Activated naive CD4-positive, alpha-beta T cell treated with anti-CD3 and anti-CD28 coated beads, Interleukin-2, amount 10 ng/mL, durations not matched to agents 7 days and 5 days (primary cell): ENCODE data around the gene NAA80.

Experiments used
- CTCF ChIA-PET: fragments of 350-600 bp; sonication (Branson Sonifier 250); formaldehyde crosslinking; loops from one replicate; lab custom pipeline; 2021; ENCODE audit warnings: antibody characterized with exemption; lab: Charles Lee
- DNase-seq: peaks from one replicate; pipeline ENCODE4 v3.0.0-alpha.2; 2020
- H3K27ac Mint-ChIP-seq: one replicate; pipeline ENCODE4 v1.8.0; 2021; ENCODE audit warnings: mild to moderate bottlenecking, moderate library complexity, mixed read lengths
- H3K27me3 Mint-ChIP-seq: one replicate; pipeline ENCODE4 v1.8.0; 2021; ENCODE audit warnings: mild to moderate bottlenecking, mixed read lengths
- H3K36me3 Mint-ChIP-seq: one replicate; pipeline ENCODE4 v1.8.0; 2021; ENCODE audit warnings: mixed read lengths
- H3K4me1 Mint-ChIP-seq: one replicate; pipeline ENCODE4 v1.8.0; 2021; ENCODE audit warnings: mixed read lengths
- H3K4me3 Mint-ChIP-seq: one replicate; pipeline ENCODE4 v1.8.0; 2021; ENCODE audit warnings: mild to moderate bottlenecking, moderate library complexity, mixed read lengths
- H3K9me3 Mint-ChIP-seq: one replicate; pipeline ENCODE4 v1.8.0; 2021; ENCODE audit warnings: mixed read lengths

Gene NAA80

GRCh38 chr3:50337175-50337861 lies 38.1 kb upstream of the NAA80 start:
- Mint-ChIP-seq H3K27me3 (no peaks in the 10 kb centered on the region), H3K9me3 (no peaks in the 10 kb centered on the region), H3K36me3 (peaks cover 56% of the 10 kb centered on the region), H3K4me3 (peak overlapping the region; percentile 80), H3K4me1 (peaks cover 66% of the 10 kb centered on the region), H3K27ac (peak overlapping the region; percentile 97)
- peak; percentile 98 for DNase-seq
- CTCF ChIA-PET = interaction anchor here (0.7 to 5.0 kb wide), 7 partner anchors 11 to 235 kb away, joined by 3 to 40 read pairs (median 5); partner anchors contain the start of genes CYB561D2, HYAL2 and NPRL2

- Mint-ChIP-seq H3K27ac (peak overlapping the region; percentile 97), H3K9me3 (no peaks in the 10 kb centered on the region), H3K36me3 (peaks cover 61% of the 10 kb centered on the region), H3K4me1 (peaks cover 65% of the 10 kb centered on the region), H3K27me3 (no peaks in the 10 kb centered on the region), H3K4me3 (peak overlapping the region; percentile 80)
- CTCF ChIA-PET = interaction anchor here (0.7 to 5.0 kb wide), 8 partner anchors 10 to 235 kb away, joined by 3 to 40 read pairs (median 4); partner anchors contain the start of genes CYB561D2, HYAL2 and NPRL2
- no peak for DNase-seq
These were observed 37.4 kb upstream of the NAA80 start for GRCh38 chr3:50336452-50337174.

GRCh38 chr3:50334339-50335075 lies 35.3 kb upstream of the NAA80 start:
- no peaks in the 10 kb centered on the region for H3K9me3 Mint-ChIP-seq
- peaks cover 73% of the 10 kb centered on the region for H3K36me3 Mint-ChIP-seq
- CTCF ChIA-PET = interaction anchor here (1.0 to 5.0 kb wide), 2 partner anchors 11 to 208 kb away, joined by 3 to 40 read pairs; partner anchors contain the start of gene HYAL2
- peak overlapping the region; percentile 89 for H3K27ac Mint-ChIP-seq
- peaks cover 52% of the 10 kb centered on the region for H3K4me1 Mint-ChIP-seq
- DNase-seq = no peak
- H3K4me3 Mint-ChIP-seq = peak overlapping the region; percentile 55
- H3K27me3 Mint-ChIP-seq = no peaks in the 10 kb centered on the region

- Mint-ChIP-seq H3K27ac (peak overlapping the region; percentile 89), H3K4me3 (peak overlapping the region; percentile 55), H3K4me1 (peaks cover 48% of the 10 kb centered on the region), H3K9me3 (no peaks in the 10 kb centered on the region), H3K36me3 (peaks cover 69% of the 10 kb centered on the region), H3K27me3 (no peaks in the 10 kb centered on the region)
- CTCF ChIA-PET = interaction anchor here (1.0 to 5.0 kb wide), 2 partner anchors 10 to 209 kb away, joined by 3 to 40 read pairs; partner anchors contain the start of gene HYAL2
- no peak for DNase-seq
These were observed 34.6 kb upstream of the NAA80 start for GRCh38 chr3:50333744-50334328.

GRCh38 chr3:50331364-50331907 lies 32.2 kb upstream of the NAA80 start:
- Mint-ChIP-seq H3K36me3 (peaks cover 58% of the 10 kb centered on the region), H3K4me1 (peaks cover 58% of the 10 kb centered on the region), H3K27me3 (no peaks in the 10 kb centered on the region), H3K9me3 (no peaks in the 10 kb centered on the region), H3K27ac (no peak overlapping the region), H3K4me3 (no peak overlapping the region)
- DNase-seq = no peak
- CTCF ChIA-PET = no interaction called here

- H3K4me3 Mint-ChIP-seq = no peak overlapping the region
- H3K27ac Mint-ChIP-seq = no peak overlapping the region
- peaks cover 50% of the 10 kb centered on the region for H3K4me1 Mint-ChIP-seq
- no peaks in the 10 kb centered on the region for H3K9me3 Mint-ChIP-seq
- no peaks in the 10 kb centered on the region for H3K27me3 Mint-ChIP-seq
- CTCF ChIA-PET = interaction anchor here (0.9 kb wide), 1 partner anchor 9 kb away, joined by 4 read pairs; no protein-coding TSS in a partner anchor
- no peak for DNase-seq
- peaks cover 48% of the 10 kb centered on the region for H3K36me3 Mint-ChIP-seq
These were observed 31.1 kb upstream of the NAA80 start for GRCh38 chr3:50330330-50330729.

GRCh38 chr3:50327943-50328691 lies 28.9 kb upstream of the NAA80 start, which contains the start of gene TUSC2:
Gene TUSC2, minus strand, starts transcription at chr3:50328223. Its CDS starts 124 bp downstream, at chr3:50328099.
- DNase-seq = peak; percentile 97
- peaks cover 35% of the 10 kb centered on the region for H3K36me3 Mint-ChIP-seq
- CTCF ChIA-PET = interaction anchor here (0.9 to 2.4 kb wide), 5 partner anchors 9 to 133 kb away, joined by 3 to 8 read pairs (median 3); partner anchors contain the start of gene HYAL1
- no peaks in the 10 kb centered on the region for H3K9me3 Mint-ChIP-seq
- peaks cover 36% of the 10 kb centered on the region for H3K4me1 Mint-ChIP-seq
- peak within 1 kb of the TSS; percentile 89 for H3K27ac Mint-ChIP-seq
- peak within 1 kb of the TSS; percentile 93 for H3K4me3 Mint-ChIP-seq
- no peaks in the 10 kb centered on the region for H3K27me3 Mint-ChIP-seq

- Mint-ChIP-seq H3K4me3 (peak overlapping the region; percentile 93), H3K9me3 (no peaks in the 10 kb centered on the region), H3K27ac (peak overlapping the region; percentile 52), H3K27me3 (no peaks in the 10 kb centered on the region), H3K36me3 (peaks cover 28% of the 10 kb centered on the region), H3K4me1 (peaks cover 31% of the 10 kb centered on the region)
- DNase-seq = no peak
- CTCF ChIA-PET = interaction anchor here (1.1 kb wide), 1 partner anchor 24 kb away, joined by 3 read pairs; the partner anchor contains the start of gene HYAL1
These were observed 27.9 kb upstream of the NAA80 start for GRCh38 chr3:50327129-50327528.

GRCh38 chr3:50326182-50326541 lies 27.0 kb upstream of the NAA80 start:
- no peak for DNase-seq
- Mint-ChIP-seq H3K9me3 (no peaks in the 10 kb centered on the region), H3K27me3 (no peaks in the 10 kb centered on the region), H3K4me3 (peak overlapping the region; percentile 93), H3K36me3 (peaks cover 22% of the 10 kb centered on the region), H3K27ac (no peak overlapping the region), H3K4me1 (peaks cover 29% of the 10 kb centered on the region)
- CTCF ChIA-PET = no interaction called here

- peaks cover 30% of the 10 kb centered on the region for H3K4me1 Mint-ChIP-seq
- H3K27ac Mint-ChIP-seq = no peak overlapping the region
- CTCF ChIA-PET = interaction anchor here (1.4 to 3.5 kb wide), 4 partner anchors 11 to 51 kb away, joined by 3 to 15 read pairs (median 14); partner anchors contain the start of genes CYB561D2 and NPRL2
- H3K9me3 Mint-ChIP-seq = no peaks in the 10 kb centered on the region
- peaks cover 17% of the 10 kb centered on the region for H3K36me3 Mint-ChIP-seq
- H3K4me3 Mint-ChIP-seq = peak overlapping the region; percentile 93
- H3K27me3 Mint-ChIP-seq = no peaks in the 10 kb centered on the region
- DNase-seq = no peak
These were observed 26.4 kb upstream of the NAA80 start for GRCh38 chr3:50325497-50326181.

- CTCF ChIA-PET = interaction anchor here (1.0 to 3.5 kb wide), 11 partner anchors 10 to 134 kb away, joined by 3 to 40 read pairs (median 8); partner anchors contain the start of genes CYB561D2, GNAT1, HYAL3 and NAA80
- Mint-ChIP-seq H3K27me3 (no peaks in the 10 kb centered on the region), H3K4me3 (no peak overlapping the region), H3K36me3 (peaks cover 13% of the 10 kb centered on the region), H3K4me1 (peaks cover 33% of the 10 kb centered on the region), H3K27ac (no peak overlapping the region), H3K9me3 (no peaks in the 10 kb centered on the region)
- no peak for DNase-seq
These were observed 25.9 kb upstream of the NAA80 start for GRCh38 chr3:50325113-50325480.
